Measurements from ENCODE around the gene NLRP1. TPM values are rescaled to one million over a fixed set of nuclear protein-coding genes. Genes with fewer than 3 reads are reported as not detected.

NLRP1 gene
- polyA plus RNA-seq, 3 donors: 13.2 to 388 (median 17.3) TPM

GRCh38 chr17:5480962-5481361 is 103.3 kb downstream of the NLRP1 start:
- no peak overlapping the region for H3K4me3 Mint-ChIP-seq
- 93% methylated on average over 3 of the region's 6 CpGs for whole genome bisulfite sequencing (ENCODE audit: insufficient coverage)

GRCh38 chr17:5478992-5479391 is 105.3 kb downstream of the NLRP1 start:
- no peak overlapping the region for H2AFZ ChIP-seq (ENCODE audit: insufficient read depth, low read depth, low read length, poor library complexity, severe bottlenecking)
- H3K9me3 Mint-ChIP-seq: peaks cover 0 to 2% (median 0%) of the 10 kb centered on the region in 7 donors
- peaks cover 83 to 93% of the 10 kb centered on the region in 2 donors for H3K36me3 Mint-ChIP-seq
- no peak overlapping the region for H3K4me3 ChIP-seq (replicated peaks in 1 of 3; ENCODE audit: low read depth in 2 of 3, low read length in 3 of 3)
- no peak overlapping the region for H3K27ac ChIP-seq (ENCODE audit: low read depth in 1 of 2, low read length in 2 of 2)
- no peaks in the 10 kb centered on the region for H3K4me1 ChIP-seq (ENCODE audit: control insufficient read depth in 1 of 2, insufficient read depth in 2 of 2, low read length in 2 of 2)
- H3K9ac ChIP-seq (ENCODE audit: insufficient read depth, low read length, poor library complexity, severe bottlenecking): no peak overlapping the region
- 98% methylated on average over 4 of the region's 4 CpGs for WGBS (ENCODE audit: insufficient coverage)
- H3K4me2 ChIP-seq (replicated peaks; ENCODE audit: extremely low read depth, low read length, poor library complexity, severe bottlenecking): no peak overlapping the region
- no peaks in the 10 kb centered on the region for H3K27me3 Mint-ChIP-seq (ENCODE audit: low read depth in 3 of 3)
- no peaks in the 10 kb centered on the region for H3K4me1 Mint-ChIP-seq
- no peak overlapping the region for H3K27ac Mint-ChIP-seq
- H3K4me3 Mint-ChIP-seq: no peak overlapping the region
- intact Hi-C loops (cut with micrococcal nuclease): no loop called here
- peaks cover 38% of the 10 kb centered on the region for H4K20me1 ChIP-seq (ENCODE audit: insufficient read depth, low read length)
- no peaks in the 10 kb centered on the region for H3K27me3 ChIP-seq (ENCODE audit: control insufficient read depth in 2 of 2, insufficient read depth in 2 of 2, low read length in 2 of 2)
- no peak for TF ChIP-seq CTCF (IDR thresholded peaks at IDR 0.05)
- peaks cover 45% of the 10 kb centered on the region for H3K79me2 ChIP-seq (ENCODE audit: insufficient read depth, low read length)
- DNase-seq: no peak
- peaks cover 80 to 100% of the 10 kb centered on the region in 2 donors for H3K36me3 ChIP-seq (replicated peaks in 1 of 2; ENCODE audit: control insufficient read depth in 1 of 2, insufficient read depth in 2 of 2, low read length in 2 of 2)
- H3K9me3 ChIP-seq (replicated peaks in 1 of 2; ENCODE audit: control insufficient read depth in 1 of 2, insufficient read depth in 1 of 2, low read length in 2 of 2): no peaks in the 10 kb centered on the region

More at GRCh38 chr17:5480962-5481361, 103.3 kb downstream of the NLRP1 start:
- Histone ChIP-seq H3K9me3 (replicated peaks in 1 of 2; ENCODE audit: control insufficient read depth in 1 of 2, insufficient read depth in 1 of 2, low read length in 2 of 2) (no peaks in the 10 kb centered on the region), H3K27me3 (ENCODE audit: control insufficient read depth in 2 of 2, insufficient read depth in 2 of 2, low read length in 2 of 2) (no peaks in the 10 kb centered on the region), H4K20me1 (ENCODE audit: insufficient read depth, low read length) (peaks cover 38% of the 10 kb centered on the region), H3K4me3 (replicated peaks in 1 of 3; ENCODE audit: low read depth in 2 of 3, low read length in 3 of 3) (no peak overlapping the region), H3K4me1 (ENCODE audit: control insufficient read depth in 1 of 2, insufficient read depth in 2 of 2, low read length in 2 of 2) (peaks cover 7 to 12% of the 10 kb centered on the region in 2 donors), H3K79me2 (ENCODE audit: insufficient read depth, low read length) (peaks cover 64% of the 10 kb centered on the region), H3K36me3 (replicated peaks in 1 of 2; ENCODE audit: control insufficient read depth in 1 of 2, insufficient read depth in 2 of 2, low read length in 2 of 2) (peaks cover 61 to 86% of the 10 kb centered on the region in 2 donors), H3K27ac (ENCODE audit: low read depth in 1 of 2, low read length in 2 of 2) (no peak overlapping the region), H2AFZ (ENCODE audit: insufficient read depth, low read depth, low read length, poor library complexity, severe bottlenecking) (no peak overlapping the region), H3K9ac (ENCODE audit: insufficient read depth, low read length, poor library complexity, severe bottlenecking) (no peak overlapping the region), H3K4me2 (replicated peaks; ENCODE audit: extremely low read depth, low read length, poor library complexity, severe bottlenecking) (no peak overlapping the region)
- no peak for DNase-seq
- no peak for TF ChIP-seq CTCF (IDR thresholded peaks at IDR 0.05)
- Mint-ChIP-seq H3K36me3 (peaks cover 74 to 83% of the 10 kb centered on the region in 2 donors), H3K27me3 (ENCODE audit: low read depth in 3 of 3) (no peaks in the 10 kb centered on the region), H3K9me3 (peaks cover 0 to 2% (median 0%) of the 10 kb centered on the region in 7 donors), H3K27ac (no peak overlapping the region), H3K4me1 (peaks cover 10% of the 10 kb centered on the region)
- intact Hi-C loops (cut with micrococcal nuclease): loop anchor here (10.0 kb wide), 2 partner anchors 46 to 964 kb away; partner anchors contain the start of genes C1QBP (in 1 of the 2) and PIMREG (in 1 of the 2)

Measured in CD14-positive monocyte (primary cell).